Uterus (tissue), 4 donors: ENCODE data around the gene NEDD4. TPM values are rescaled to one million over a fixed set of nuclear protein-coding genes. Genes with fewer than 3 reads are reported as not detected.
"Not testable (repeated sequence)": the region's sequence is repeated elsewhere in the genome, so short reads cannot be mapped to it uniquely, and the experiment has no call there.

Experiments
- DNase-seq, 2 donors: peaks; one replicate each; pipeline ENCODE4 v3.0.0-alpha.2; 2019 to 2020
- H3K27ac ChIP-seq, 2 donors: fragments of 200-600 bp; sonication (generic); 1 replicate in 1 of 2; 2 replicates in 1 of 2; pipeline ENCODE4 v1.5.1; 2016 to 2018
- H3K27me3 ChIP-seq, 2 donors: fragments of 200-600 bp; sonication (generic); one replicate each; pipeline ENCODE4 v1.5.1; 2018 to 2019; ENCODE audit warnings: control low read depth in 1 of 2
- H3K36me3 ChIP-seq, 2 donors: fragments of 200-600 bp; sonication (generic); one replicate each; pipeline ENCODE4 v1.5.1; 2019; ENCODE audit warnings: control low read depth in 1 of 2
- H3K4me1 ChIP-seq, 2 donors: fragments of 200-600 bp; sonication (generic); one replicate each; pipeline ENCODE4 v1.5.1; 2018 to 2019; ENCODE audit warnings: control low read depth in 1 of 2
- H3K4me3 ChIP-seq, 2 donors: fragments of 200-600 bp; sonication (generic); 1 replicate in 1 of 2; 2 replicates in 1 of 2; pipeline ENCODE4 v1.5.1; 2018 to 2019; ENCODE audit warnings: mild to moderate bottlenecking in 1 of 2
- H3K9me3 ChIP-seq, 2 donors: fragments of 200-600 bp; sonication (generic); one replicate each; pipeline ENCODE4 v1.5.1; 2019; ENCODE audit warnings: control low read depth in 1 of 2
- CTCF ChIP-seq, 4 experiments: fragments of 200-600 bp in 2 of 4; fragments of 450-650 bp in 2 of 4; sonication (generic) in 2 of 4; IDR thresholded peaks; one replicate each; pipeline ENCODE4 v1.5.1; 2016 to 2019; ENCODE audit warnings: antibody characterized with exemption in 4 of 4, mild to moderate bottlenecking in 2 of 4, moderate library complexity in 1 of 4
- POLR2A ChIP-seq, 2 donors: fragments of 450-650 bp; IDR thresholded peaks; one replicate each; pipeline ENCODE4 v1.6.1; 2016; ENCODE audit warnings: antibody characterized with exemption in 2 of 2, mild to moderate bottlenecking in 1 of 2, moderate library complexity in 1 of 2
- intact Hi-C: fragments of 100-400 bp; cut with DNase I; formaldehyde crosslinking; loops from one replicate; pipeline ENCODE4 v1.15.1; 2023; ENCODE audit warnings: low total_unique reads
- total RNA-seq, 4 donors: library from RNA; depleted of rRNA in 3 of 4; stranded (reverse); fragments of >200 nt in 3 of 4; gene quantifications; one replicate each; pipeline versions ENCODE4 v1.1.0 to v1.2.4, GENCODE V29; 2014 to 2023
- donor health status: DM: yes; HTN: yes; CAD: no.

The NEDD4 gene
- total RNA-seq, 4 donors from 2014 or later = 13.3 to 44.0 (median 35.6) TPM

- intact Hi-C loops = no loop called here
- no peak for TF ChIP-seq POLR2A (IDR thresholded peaks at IDR 0.05)
- peak; percentile 77 to 85 (median 82) for TF ChIP-seq CTCF (IDR thresholded peaks at IDR 0.05)
- H3K27me3 ChIP-seq = no peaks in the 10 kb centered on the region
- H3K36me3 ChIP-seq = no peaks in the 10 kb centered on the region
- no peaks in the 10 kb centered on the region for H3K9me3 ChIP-seq
- DNase-seq = peak; percentile 27 to 77
- no peak overlapping the region for H3K4me3 ChIP-seq
- no peaks in the 10 kb centered on the region for H3K4me1 ChIP-seq
- peak overlapping the region; percentile 17 to 52 for H3K27ac ChIP-seq
These were observed 147.2 kb downstream of the NEDD4 start for GRCh38 chr15:55846116-55846707.

GRCh38 chr15:55842897-55843296 lies 150.5 kb downstream of the NEDD4 start:
- H3K4me3 ChIP-seq, H3K36me3 ChIP-seq, H3K4me1 ChIP-seq, DNase-seq, H3K9me3 ChIP-seq, intact Hi-C loops, H3K27ac ChIP-seq, H3K27me3 ChIP-seq: not testable (repeated sequence)

- no peaks in the 10 kb centered on the region for H3K36me3 ChIP-seq
- H3K27me3 ChIP-seq = no peaks in the 10 kb centered on the region
- H3K4me1 ChIP-seq = no peaks in the 10 kb centered on the region
- TF ChIP-seq POLR2A (IDR thresholded peaks at IDR 0.05) = no peak
- TF ChIP-seq CTCF (IDR thresholded peaks at IDR 0.05) = no peak
- no peak overlapping the region for H3K27ac ChIP-seq
- H3K4me3 ChIP-seq = no peak overlapping the region
- no peaks in the 10 kb centered on the region for H3K9me3 ChIP-seq
- no peak for DNase-seq
- intact Hi-C loops = no loop called here
These were observed 157.5 kb downstream of the NEDD4 start for GRCh38 chr15:55835866-55836265.

- TF ChIP-seq POLR2A (IDR thresholded peaks at IDR 0.05) = no peak
- TF ChIP-seq CTCF (IDR thresholded peaks at IDR 0.05) = no peak
- no peak overlapping the region for H3K27ac ChIP-seq
- H3K4me1 ChIP-seq = no peaks in the 10 kb centered on the region
- H3K36me3 ChIP-seq = no peaks in the 10 kb centered on the region
- no peaks in the 10 kb centered on the region for H3K27me3 ChIP-seq
- H3K9me3 ChIP-seq = no peaks in the 10 kb centered on the region
- H3K4me3 ChIP-seq = no peak overlapping the region
- intact Hi-C loops = no loop called here
- DNase-seq = no peak
These were observed 159.1 kb downstream of the NEDD4 start for GRCh38 chr15:55834331-55834730.

GRCh38 chr15:55829826-55830225 lies 163.6 kb downstream of the NEDD4 start:
- H3K9me3 ChIP-seq = no peaks in the 10 kb centered on the region
- H3K27ac ChIP-seq = no peak overlapping the region
- TF ChIP-seq CTCF (IDR thresholded peaks at IDR 0.05) = no peak
- no peak for TF ChIP-seq POLR2A (IDR thresholded peaks at IDR 0.05)
- no peaks in the 10 kb centered on the region for H3K27me3 ChIP-seq
- intact Hi-C loops = no loop called here
- H3K36me3 ChIP-seq = no peaks in the 10 kb centered on the region
- H3K4me1 ChIP-seq = no peaks in the 10 kb centered on the region
- no peak overlapping the region for H3K4me3 ChIP-seq
- DNase-seq = no peak

GRCh38 chr15:55827955-55828354 lies 165.5 kb downstream of the NEDD4 start:
- intact Hi-C loops = no loop called here
- Histone ChIP-seq H3K27ac (no peak overlapping the region), H3K4me3 (no peak overlapping the region), H3K9me3 (no peaks in the 10 kb centered on the region), H3K4me1 (no peaks in the 10 kb centered on the region), H3K27me3 (no peaks in the 10 kb centered on the region), H3K36me3 (no peaks in the 10 kb centered on the region)
- no peak for DNase-seq
- TF ChIP-seq POLR2A (IDR thresholded peaks at IDR 0.05) (no peak), CTCF (IDR thresholded peaks at IDR 0.05) (no peak)
